H7 (cell line): Measurements from ENCODE around the gene NUMB. TPM values are rescaled to one million over a fixed set of nuclear protein-coding genes. Genes with fewer than 3 reads are reported as not detected.
"Not testable (repeated sequence)": the region's sequence is repeated elsewhere in the genome, so short reads cannot be mapped to it uniquely, and the experiment has no call there.

ENCODE experiments used
- DNase-seq: peaks from one replicate; pipeline ENCODE4 v3.0.0; 2012
- H3K27me3 ChIP-seq: 2 replicates; pipeline ENCODE4 v1.6.0; 2011; ENCODE audit warnings: mild to moderate bottlenecking, low read length; ENCODE audit not compliant: control insufficient read depth, insufficient read depth
- H3K36me3 ChIP-seq: replicated peaks from 2 replicates; pipeline ENCODE4 v1.5.1; 2011; ENCODE audit warnings: low read length; ENCODE audit not compliant: control insufficient read depth, insufficient read depth
- H3K4me3 ChIP-seq: 2 replicates; pipeline ENCODE4 v1.5.1; 2011; ENCODE audit warnings: low read depth, mild to moderate bottlenecking, control low read depth, low read length, moderate library complexity; ENCODE audit not compliant: insufficient read depth
- total RNA-seq: library from RNA; depleted of rRNA; stranded (reverse); fragments of >200 nt; shearing (Covaris generic); gene quantifications from 2 replicates; pipeline ENCODE4 v1.2.3, GENCODE V29; 2014

The NUMB gene
- total RNA-seq, 1 experiment from 2014 or later = 15.3 TPM

DNA sequence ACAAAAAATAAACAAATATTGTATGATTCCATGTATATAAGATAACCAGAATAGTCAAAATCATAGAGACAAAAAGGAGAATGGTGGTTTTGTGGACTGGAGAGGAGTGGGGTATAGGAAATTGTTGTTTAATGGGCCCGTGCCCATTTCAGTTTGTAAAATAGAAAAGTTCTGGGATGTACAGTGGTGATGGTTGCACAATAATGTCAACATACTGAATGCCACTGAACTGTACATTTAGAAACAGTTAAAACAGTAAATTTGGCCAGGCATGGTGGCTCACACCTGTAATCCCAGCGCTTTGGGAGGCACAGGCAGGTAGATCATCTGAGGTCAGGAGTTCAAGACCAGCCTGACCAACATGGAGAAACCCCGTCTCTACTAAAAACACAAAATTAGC is 40.1 kb downstream of the NUMB start:
- Histone ChIP-seq H3K4me3 (no peak overlapping the region), H3K36me3 (no peaks in the 10 kb centered on the region; the same call in 1 of the 2 replicates), H3K27me3 (no peaks in the 10 kb centered on the region)
- no peak for DNase-seq

DNA sequence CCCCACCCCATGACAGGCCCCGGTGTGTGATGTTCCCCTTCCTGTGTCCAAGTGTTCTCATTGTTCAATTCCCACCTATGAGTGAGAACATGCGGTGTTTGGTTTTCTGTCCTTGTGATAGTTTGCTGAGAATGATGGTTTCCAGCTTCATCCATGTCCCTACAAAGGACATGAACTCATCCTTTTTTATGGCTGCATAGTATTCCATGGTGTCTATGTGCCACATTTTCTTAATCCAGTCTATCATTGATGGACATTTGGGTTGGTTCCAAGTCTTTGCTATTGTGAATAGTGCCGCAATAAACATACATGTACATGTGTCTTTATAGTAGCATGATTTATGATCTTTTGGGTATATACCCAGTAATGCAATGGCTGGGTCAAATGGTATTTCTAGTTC is 52.1 kb downstream of the NUMB start:
- not testable (repeated sequence) for H3K36me3 ChIP-seq, H3K27me3 ChIP-seq, H3K4me3 ChIP-seq, DNase-seq

DNA sequence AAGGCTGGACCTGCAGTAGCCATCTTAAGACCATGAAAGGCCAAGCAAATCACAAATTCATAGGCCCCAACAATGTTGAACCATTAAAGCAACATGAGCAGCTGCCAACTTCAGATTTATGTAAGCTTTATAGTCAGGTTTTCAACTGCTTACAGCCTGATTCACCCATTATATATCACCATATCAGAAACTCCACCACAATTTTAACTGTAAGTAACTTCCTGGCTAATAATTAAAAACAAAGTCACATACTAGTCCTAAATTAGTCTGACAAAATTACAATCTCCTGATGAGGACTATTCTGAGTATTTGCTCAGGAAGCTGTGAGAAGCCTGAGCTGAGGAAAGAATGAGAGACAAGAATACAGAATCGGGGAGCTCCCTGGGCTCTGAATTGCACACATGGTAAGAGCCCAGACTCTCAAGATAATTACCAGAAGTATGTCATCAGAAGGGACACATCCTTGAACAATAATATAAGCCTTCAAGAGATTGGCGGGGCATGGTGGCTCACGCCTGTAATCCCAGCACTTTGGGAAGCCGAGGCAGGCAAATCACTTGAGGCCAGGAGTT is 55.1 kb downstream of the NUMB start:
- H3K36me3 ChIP-seq = no peaks in the 10 kb centered on the region

DNA sequence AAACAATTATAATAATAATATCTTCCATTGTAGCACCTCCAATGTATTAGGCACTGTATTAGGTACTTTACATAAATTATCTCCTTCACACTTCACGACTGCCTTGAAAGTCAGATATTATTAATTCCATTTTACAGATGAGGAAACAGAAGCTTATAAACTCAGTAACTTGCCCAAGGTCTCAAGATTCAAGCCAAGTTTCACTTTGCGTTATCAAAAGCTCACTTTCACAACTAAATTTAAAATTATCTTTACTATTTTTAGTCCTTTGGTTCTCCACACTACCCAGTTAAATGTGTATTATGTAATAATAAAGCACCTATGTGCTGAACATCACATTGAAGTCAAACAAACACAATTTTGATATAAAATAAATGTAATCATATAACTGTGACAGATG is 55.8 kb downstream of the NUMB start:
- DNase-seq = no peak
- Histone ChIP-seq H3K36me3 (no peaks in the 10 kb centered on the region), H3K4me3 (no peak overlapping the region), H3K27me3 (no peaks in the 10 kb centered on the region)

More for the DNA sequence above, 55.1 kb downstream of the NUMB start:
- no peak for DNase-seq
- H3K27me3 ChIP-seq = no peaks in the 10 kb centered on the region
- H3K4me3 ChIP-seq = no peak overlapping the region

GRCh38 chr14:73397810-73398209 is 60.5 kb downstream of the NUMB start:
- no peaks in the 10 kb centered on the region for H3K36me3 ChIP-seq
- no peaks in the 10 kb centered on the region for H3K27me3 ChIP-seq
- no peak for DNase-seq
- H3K4me3 ChIP-seq = no peak overlapping the region

- no peak for DNase-seq
- no peaks in the 10 kb centered on the region for H3K36me3 ChIP-seq
- no peak overlapping the region for H3K4me3 ChIP-seq
- H3K27me3 ChIP-seq = no peaks in the 10 kb centered on the region
Observed at GRCh38 chr14:73394317-73394716, 64.0 kb downstream of the NUMB start.

DNA sequence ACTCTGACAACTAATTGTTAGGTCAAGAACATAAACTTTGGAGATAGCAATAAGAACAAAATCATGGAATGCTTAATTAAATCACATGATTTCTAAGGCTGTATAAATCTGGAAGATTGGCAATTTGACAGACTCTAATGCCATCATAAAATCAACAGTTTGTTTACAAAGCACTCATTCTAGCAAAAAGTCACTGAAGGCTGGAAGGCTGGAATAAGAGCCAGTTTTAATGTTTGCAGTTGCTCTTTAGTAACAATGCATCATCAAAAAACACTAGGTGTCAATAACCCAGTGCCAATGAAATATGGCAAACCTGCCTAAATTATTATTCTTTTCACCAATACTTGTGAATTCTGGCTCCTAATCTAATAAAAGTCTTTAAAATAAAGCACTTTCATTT is 65.0 kb downstream of the NUMB start:
- no peak overlapping the region for H3K4me3 ChIP-seq
- no peaks in the 10 kb centered on the region for H3K27me3 ChIP-seq
- H3K36me3 ChIP-seq = no peaks in the 10 kb centered on the region
- DNase-seq = no peak

DNA sequence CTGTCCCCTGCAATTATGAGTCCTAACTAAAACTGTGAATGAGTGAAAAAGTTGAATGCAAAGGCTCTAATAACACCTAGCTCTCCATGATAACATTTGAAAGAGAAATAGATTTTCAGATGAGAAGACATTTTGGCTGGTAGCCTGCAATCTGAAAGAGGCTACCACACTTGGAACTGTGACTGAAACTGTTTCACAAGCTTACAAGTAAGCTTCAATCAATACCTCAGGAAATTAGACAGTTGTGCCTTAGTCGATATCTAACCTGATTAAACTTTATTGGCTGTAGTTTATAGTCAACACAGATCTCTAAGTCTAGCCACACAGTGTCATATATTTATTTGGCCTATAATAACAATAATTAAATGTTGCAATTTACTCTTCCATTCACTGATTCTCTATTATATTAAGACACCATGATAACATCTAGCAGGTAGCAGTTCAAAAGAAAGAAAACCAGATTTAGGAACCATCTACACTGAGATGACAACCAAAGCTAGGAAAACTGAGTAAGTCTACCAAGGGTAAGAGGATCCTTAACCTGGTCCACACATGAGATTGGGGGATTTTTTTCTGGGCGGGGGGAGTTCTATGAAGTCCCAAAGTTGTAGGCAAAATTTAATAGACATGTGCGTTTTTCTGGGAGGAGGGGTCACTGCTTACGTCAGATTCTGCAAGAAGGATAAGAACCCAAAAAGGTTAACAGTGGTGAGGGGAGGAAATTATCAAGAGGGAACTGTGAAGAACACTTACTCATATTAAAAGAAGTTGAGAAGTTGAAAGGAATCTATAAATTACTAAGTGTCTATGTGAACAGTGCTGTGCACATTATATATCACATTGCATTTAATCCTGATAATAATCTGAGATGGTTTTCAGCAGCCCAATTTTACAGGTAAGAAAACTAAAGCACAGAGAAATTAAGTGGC is 65.8 kb downstream of the NUMB start:
- H3K36me3 ChIP-seq = no peaks in the 10 kb centered on the region
- no peak for DNase-seq
- H3K4me3 ChIP-seq = no peak overlapping the region
- no peaks in the 10 kb centered on the region for H3K27me3 ChIP-seq

- H3K27me3 ChIP-seq, DNase-seq: not testable (repeated sequence)
Observed at GRCh38 chr14:73387860-73388259, 70.5 kb downstream of the NUMB start.

GRCh38 chr14:73386342-73386741 is 72.0 kb downstream of the NUMB start:
- no peak for DNase-seq
- no peaks in the 10 kb centered on the region for H3K27me3 ChIP-seq
- no peak overlapping the region for H3K4me3 ChIP-seq
- H3K36me3 ChIP-seq = no peaks in the 10 kb centered on the region

More at GRCh38 chr14:73387860-73388259, 70.5 kb downstream of the NUMB start:
- H3K4me3 ChIP-seq, H3K36me3 ChIP-seq: not testable (repeated sequence)

- H3K36me3 ChIP-seq, H3K27me3 ChIP-seq, DNase-seq, H3K4me3 ChIP-seq: not testable (repeated sequence)
Observed at GRCh38 chr14:73385021-73385420, 73.3 kb downstream of the NUMB start.

DNA sequence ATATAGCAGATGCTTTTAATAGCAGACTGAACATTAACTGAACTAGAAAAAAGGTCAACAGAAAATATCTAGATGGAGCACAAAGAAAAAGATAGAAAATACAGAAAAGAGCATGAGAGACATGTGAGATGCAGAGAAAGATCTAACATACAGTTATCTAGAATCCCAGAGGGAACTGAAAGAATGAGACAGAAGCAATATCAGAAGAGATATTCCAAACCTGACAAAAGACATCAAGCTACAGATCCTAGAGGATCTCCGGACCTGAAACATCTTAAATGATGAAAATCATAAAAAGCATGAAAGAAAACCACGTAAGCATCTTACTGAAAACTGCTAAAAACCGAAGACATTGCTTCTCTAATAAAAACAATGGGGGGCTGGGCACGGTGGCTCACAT is 75.0 kb downstream of the NUMB start:
- Histone ChIP-seq H3K36me3 (no peaks in the 10 kb centered on the region), H3K4me3 (no peak overlapping the region), H3K27me3 (no peaks in the 10 kb centered on the region)
- no peak for DNase-seq

GRCh38 chr14:73381380-73382013 is 76.8 kb downstream of the NUMB start:
- DNase-seq = no peak
- no peaks in the 10 kb centered on the region for H3K27me3 ChIP-seq
- no peak overlapping the region for H3K4me3 ChIP-seq
- H3K36me3 ChIP-seq = no peaks in the 10 kb centered on the region

GRCh38 chr14:73376585-73376984 is 81.8 kb downstream of the NUMB start:
- Histone ChIP-seq H3K27me3 (no peaks in the 10 kb centered on the region), H3K36me3 (no peaks in the 10 kb centered on the region), H3K4me3 (no peak overlapping the region)
- DNase-seq = no peak

DNA sequence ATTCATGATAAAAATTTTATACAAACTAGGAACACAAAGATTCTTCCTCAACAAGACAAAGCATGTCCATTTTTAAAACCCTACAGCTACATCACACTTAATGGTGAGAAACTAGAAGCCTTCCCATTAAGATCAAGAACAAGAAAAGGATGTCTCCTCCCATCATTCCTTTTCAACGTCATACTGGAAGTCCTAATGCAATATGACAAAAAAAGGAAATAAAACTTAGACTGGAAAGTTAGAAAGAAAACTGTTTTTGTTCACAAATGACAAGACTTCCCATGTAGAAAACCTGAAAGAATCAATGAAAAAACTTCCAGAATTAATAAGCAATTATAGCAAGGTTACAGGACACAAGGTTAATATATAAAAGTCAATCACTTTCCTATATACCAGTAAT is 82.5 kb downstream of the NUMB start:
- no peak overlapping the region for H3K4me3 ChIP-seq
- DNase-seq = no peak
- no peaks in the 10 kb centered on the region for H3K27me3 ChIP-seq
- H3K36me3 ChIP-seq = no peaks in the 10 kb centered on the region
